ENCODE data around the gene SMIM7. TPM values are rescaled to one million over a fixed set of nuclear protein-coding genes. Genes with fewer than 3 reads are reported as not detected.

Gene SMIM7
- total and polyA plus RNA-seq, 8 donors: 35.9 to 224 (median 89.6) TPM

GRCh38 chr19:16698914-16699313 is 39.0 kb upstream of the SMIM7 start:
- H3K27ac ChIP-seq: no peak overlapping the region
- H3K9me3 ChIP-seq: no peaks in the 10 kb centered on the region
- intact Hi-C loops (cut with DNase I; ENCODE audit: low total_unique reads): no loop called here
- H3K27me3 ChIP-seq: no peaks in the 10 kb centered on the region
- no peak for DNase-seq
- H3K4me1 ChIP-seq: no peaks in the 10 kb centered on the region
- TF ChIP-seq POLR2A (IDR thresholded peaks at IDR 0.05): no peak
- TF ChIP-seq POLR2AphosphoS5 (IDR thresholded peaks at IDR 0.05): no peak
- no peak for TF ChIP-seq CTCF (IDR thresholded peaks at IDR 0.05)
- no peak for TF ChIP-seq EP300 (IDR thresholded peaks at IDR 0.05)
- no peaks in the 10 kb centered on the region for H3K36me3 ChIP-seq
- WGBS, 5 donors: 39 to 50% (median 47%) methylated on average over 5 of the region's 5 CpGs
- H3K4me3 ChIP-seq: no peak overlapping the region

- Histone ChIP-seq H3K27ac (no peak overlapping the region), H3K4me3 (no peak overlapping the region), H3K4me1 (peaks cover 0 to 5% (median 3%) of the 10 kb centered on the region in 4 donors), H3K27me3 (no peaks in the 10 kb centered on the region), H3K9me3 (peaks cover 0 to 10% (median 3%) of the 10 kb centered on the region in 4 donors), H3K36me3 (peaks cover 0 to 2% (median under 1%) of the 10 kb centered on the region in 4 donors)
- no peak for DNase-seq
- intact Hi-C loops (cut with DNase I; ENCODE audit: low total_unique reads): no loop called here
- 90 to 98% (median 93%) methylated on average over 11 to 12 of the region's 12 CpGs for WGBS, 5 donors
- no peak for TF ChIP-seq EP300 (IDR thresholded peaks at IDR 0.05)
These were observed 28.1 kb upstream of the SMIM7 start for GRCh38 chr19:16688084-16688483.

GRCh38 chr19:16684216-16684615 is 24.3 kb upstream of the SMIM7 start:
- no peak for DNase-seq
- H3K9me3 ChIP-seq: peaks cover 0 to 10% (median 8%) of the 10 kb centered on the region in 4 donors
- no peak overlapping the region for H3K27ac ChIP-seq
- intact Hi-C loops (cut with DNase I; ENCODE audit: low total_unique reads): no loop called here
- WGBS, 5 donors: 85 to 91% (median 90%) methylated on average over 3 of the region's 3 CpGs
- no peaks in the 10 kb centered on the region for H3K27me3 ChIP-seq
- H3K4me1 ChIP-seq: peaks cover 0 to 5% (median 3%) of the 10 kb centered on the region in 4 donors
- TF ChIP-seq EP300 (IDR thresholded peaks at IDR 0.05) (no peak), CTCF (IDR thresholded peaks at IDR 0.05) (no peak), POLR2AphosphoS5 (IDR thresholded peaks at IDR 0.05) (no peak), POLR2A (IDR thresholded peaks at IDR 0.05) (no peak)
- peaks cover 22 to 38% (median 36%) of the 10 kb centered on the region in 4 donors for H3K36me3 ChIP-seq
- no peak overlapping the region for H3K4me3 ChIP-seq

GRCh38 chr19:16682539-16682938 is 22.6 kb upstream of the SMIM7 start:
- H3K27ac ChIP-seq: no peak overlapping the region
- peaks cover 0 to 10% (median 8%) of the 10 kb centered on the region in 4 donors for H3K9me3 ChIP-seq
- H3K4me1 ChIP-seq: peaks cover 0 to 5% (median 3%) of the 10 kb centered on the region in 4 donors
- H3K4me3 ChIP-seq: no peak overlapping the region
- peaks cover 22 to 38% (median 36%) of the 10 kb centered on the region in 4 donors for H3K36me3 ChIP-seq
- 75 to 97% (median 95%) methylated on average over 2 of the region's 2 CpGs for WGBS, 5 donors
- H3K27me3 ChIP-seq: no peaks in the 10 kb centered on the region
- DNase-seq: no peak
- intact Hi-C loops (cut with DNase I; ENCODE audit: low total_unique reads): no loop called here
- TF ChIP-seq POLR2A (IDR thresholded peaks at IDR 0.05): no peak
- no peak for TF ChIP-seq CTCF (IDR thresholded peaks at IDR 0.05)
- TF ChIP-seq POLR2AphosphoS5 (IDR thresholded peaks at IDR 0.05): no peak
- TF ChIP-seq EP300 (IDR thresholded peaks at IDR 0.05): no peak

- no peak for DNase-seq
- Histone ChIP-seq H3K36me3 (peaks cover 22 to 38% (median 36%) of the 10 kb centered on the region in 4 donors), H3K4me1 (peaks cover 0 to 15% (median 4%) of the 10 kb centered on the region in 4 donors), H3K4me3 (no peak overlapping the region), H3K27me3 (no peaks in the 10 kb centered on the region), H3K9me3 (peaks cover 0 to 10% (median 8%) of the 10 kb centered on the region in 4 donors), H3K27ac (no peak overlapping the region)
- WGBS, 5 donors: 87 to 99% (median 97%) methylated on average over 8 to 11 of the region's 11 CpGs
- intact Hi-C loops (cut with DNase I; ENCODE audit: low total_unique reads): no loop called here
- no peak for TF ChIP-seq CTCF (IDR thresholded peaks at IDR 0.05)
- TF ChIP-seq EP300 (IDR thresholded peaks at IDR 0.05): no peak
- TF ChIP-seq POLR2A (IDR thresholded peaks at IDR 0.05): no peak
- TF ChIP-seq POLR2AphosphoS5 (IDR thresholded peaks at IDR 0.05): no peak
These were observed 19.9 kb upstream of the SMIM7 start for GRCh38 chr19:16679811-16680210.

All from stomach (tissue), 9 donors.